HEK293 (cell line): ENCODE measurements around the gene HGF.

Source experiments
- HOXA7 ChIP-seq: sonication (generic); formaldehyde crosslinking; IDR thresholded peaks from 2 replicates; pipeline ENCODE4 v1.8.1; 2022; ENCODE audit warnings: missing genetic modification reagents, borderline replicate concordance
- IKZF3 ChIP-seq: fragments of 450-650 bp; IDR thresholded peaks from 2 replicates; pipeline ENCODE4 v1.5.0; 2018; ENCODE audit warnings: missing biosample characterization, mild to moderate bottlenecking, missing genetic modification characterization, moderate library complexity
- SETDB1 ChIP-seq: IDR thresholded peaks from one replicate; pipeline ENCODE4 v1.6.1; 2017; ENCODE audit warnings: mild to moderate bottlenecking, low read length, moderate library complexity, mixed read lengths; ENCODE audit not compliant: insufficient read length
- YY2 ChIP-seq: fragments of 450-650 bp; formaldehyde crosslinking; IDR thresholded peaks from 2 replicates; pipeline ENCODE4 v1.5.1; 2016; ENCODE audit warnings: missing biosample characterization, missing genetic modification characterization
- ZNF311 ChIP-seq: fragments of 450-650 bp; formaldehyde crosslinking; IDR thresholded peaks from 2 replicates; pipeline ENCODE4 v1.5.1; 2017; ENCODE audit warnings: missing biosample characterization, missing genetic modification characterization, borderline replicate concordance
- ZNF621 ChIP-seq: fragments of 450-650 bp; formaldehyde crosslinking; IDR thresholded peaks from 2 replicates; pipeline ENCODE4 v1.5.1; 2017; ENCODE audit warnings: missing biosample characterization, missing genetic modification characterization
- ZNF624 ChIP-seq: fragments of 450-650 bp; formaldehyde crosslinking; IDR thresholded peaks from 2 replicates; pipeline ENCODE4 v1.5.1; 2017; ENCODE audit warnings: missing biosample characterization, missing genetic modification characterization
- ZNF785 ChIP-seq: fragments of 450-650 bp; formaldehyde crosslinking; IDR thresholded peaks from 2 replicates; pipeline ENCODE4 v1.5.1; 2016; ENCODE audit warnings: missing biosample characterization, missing genetic modification characterization
- TF ChIP-seq, protein P1 (sequence below): fragments of 450-650 bp; formaldehyde crosslinking; IDR thresholded peaks from 2 replicates; pipeline ENCODE4 v1.5.1; 2016; ENCODE audit warnings: missing biosample characterization, missing genetic modification characterization
- TF ChIP-seq, protein P2 (sequence below): fragments of 450-650 bp; formaldehyde crosslinking; IDR thresholded peaks from 2 replicates; pipeline ENCODE4 v1.5.1; 2016; ENCODE audit warnings: missing biosample characterization, missing genetic modification characterization
- TF ChIP-seq, protein P3 (sequence below): fragments of 450-650 bp; formaldehyde crosslinking; IDR thresholded peaks from 2 replicates; pipeline ENCODE4 v1.5.1; 2017; ENCODE audit warnings: missing biosample characterization, mild to moderate bottlenecking, missing genetic modification characterization, moderate library complexity

DNA sequence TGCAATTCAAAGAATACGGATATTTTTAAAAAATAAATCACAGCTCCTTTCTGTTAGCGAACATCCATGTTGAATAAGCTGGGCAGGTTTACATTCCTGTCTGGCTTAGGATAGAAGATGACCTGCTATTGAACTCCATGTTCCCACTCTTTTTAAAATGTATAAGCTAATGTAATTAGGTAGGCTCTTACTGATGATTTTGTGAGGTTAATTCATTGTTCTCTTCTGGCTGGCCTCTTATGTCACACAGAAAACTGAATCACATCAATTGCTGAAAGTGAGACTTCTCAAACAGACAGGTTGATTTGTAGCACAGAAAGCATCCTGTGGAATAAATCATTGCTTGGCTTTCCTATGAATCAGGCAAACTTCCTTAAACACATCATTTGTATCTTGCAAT is 24.2 kb downstream of the HGF start:
- TF ChIP-seq ZNF624 (tag by site-specific recombination) (no peak), ZNF785 (tag by site-specific recombination) (no peak), YY2 (no peak), HOXA7 (no peak), SETDB1 (no peak), ZNF621 (tag by site-specific recombination) (no peak), ZNF311 (tag by site-specific recombination) (no peak), IKZF3 (no peak)
- TF ChIP-seq, protein P1, sequence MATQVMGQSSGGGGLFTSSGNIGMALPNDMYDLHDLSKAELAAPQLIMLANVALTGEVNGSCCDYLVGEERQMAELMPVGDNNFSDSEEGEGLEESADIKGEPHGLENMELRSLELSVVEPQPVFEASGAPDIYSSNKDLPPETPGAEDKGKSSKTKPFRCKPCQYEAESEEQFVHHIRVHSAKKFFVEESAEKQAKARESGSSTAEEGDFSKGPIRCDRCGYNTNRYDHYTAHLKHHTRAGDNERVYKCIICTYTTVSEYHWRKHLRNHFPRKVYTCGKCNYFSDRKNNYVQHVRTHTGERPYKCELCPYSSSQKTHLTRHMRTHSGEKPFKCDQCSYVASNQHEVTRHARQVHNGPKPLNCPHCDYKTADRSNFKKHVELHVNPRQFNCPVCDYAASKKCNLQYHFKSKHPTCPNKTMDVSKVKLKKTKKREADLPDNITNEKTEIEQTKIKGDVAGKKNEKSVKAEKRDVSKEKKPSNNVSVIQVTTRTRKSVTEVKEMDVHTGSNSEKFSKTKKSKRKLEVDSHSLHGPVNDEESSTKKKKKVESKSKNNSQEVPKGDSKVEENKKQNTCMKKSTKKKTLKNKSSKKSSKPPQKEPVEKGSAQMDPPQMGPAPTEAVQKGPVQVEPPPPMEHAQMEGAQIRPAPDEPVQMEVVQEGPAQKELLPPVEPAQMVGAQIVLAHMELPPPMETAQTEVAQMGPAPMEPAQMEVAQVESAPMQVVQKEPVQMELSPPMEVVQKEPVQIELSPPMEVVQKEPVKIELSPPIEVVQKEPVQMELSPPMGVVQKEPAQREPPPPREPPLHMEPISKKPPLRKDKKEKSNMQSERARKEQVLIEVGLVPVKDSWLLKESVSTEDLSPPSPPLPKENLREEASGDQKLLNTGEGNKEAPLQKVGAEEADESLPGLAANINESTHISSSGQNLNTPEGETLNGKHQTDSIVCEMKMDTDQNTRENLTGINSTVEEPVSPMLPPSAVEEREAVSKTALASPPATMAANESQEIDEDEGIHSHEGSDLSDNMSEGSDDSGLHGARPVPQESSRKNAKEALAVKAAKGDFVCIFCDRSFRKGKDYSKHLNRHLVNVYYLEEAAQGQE (tag by site-specific recombination) = no peak
- TF ChIP-seq, protein P2, sequence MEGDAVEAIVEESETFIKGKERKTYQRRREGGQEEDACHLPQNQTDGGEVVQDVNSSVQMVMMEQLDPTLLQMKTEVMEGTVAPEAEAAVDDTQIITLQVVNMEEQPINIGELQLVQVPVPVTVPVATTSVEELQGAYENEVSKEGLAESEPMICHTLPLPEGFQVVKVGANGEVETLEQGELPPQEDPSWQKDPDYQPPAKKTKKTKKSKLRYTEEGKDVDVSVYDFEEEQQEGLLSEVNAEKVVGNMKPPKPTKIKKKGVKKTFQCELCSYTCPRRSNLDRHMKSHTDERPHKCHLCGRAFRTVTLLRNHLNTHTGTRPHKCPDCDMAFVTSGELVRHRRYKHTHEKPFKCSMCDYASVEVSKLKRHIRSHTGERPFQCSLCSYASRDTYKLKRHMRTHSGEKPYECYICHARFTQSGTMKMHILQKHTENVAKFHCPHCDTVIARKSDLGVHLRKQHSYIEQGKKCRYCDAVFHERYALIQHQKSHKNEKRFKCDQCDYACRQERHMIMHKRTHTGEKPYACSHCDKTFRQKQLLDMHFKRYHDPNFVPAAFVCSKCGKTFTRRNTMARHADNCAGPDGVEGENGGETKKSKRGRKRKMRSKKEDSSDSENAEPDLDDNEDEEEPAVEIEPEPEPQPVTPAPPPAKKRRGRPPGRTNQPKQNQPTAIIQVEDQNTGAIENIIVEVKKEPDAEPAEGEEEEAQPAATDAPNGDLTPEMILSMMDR (tag by site-specific recombination) = no peak
- TF ChIP-seq, protein P3, sequence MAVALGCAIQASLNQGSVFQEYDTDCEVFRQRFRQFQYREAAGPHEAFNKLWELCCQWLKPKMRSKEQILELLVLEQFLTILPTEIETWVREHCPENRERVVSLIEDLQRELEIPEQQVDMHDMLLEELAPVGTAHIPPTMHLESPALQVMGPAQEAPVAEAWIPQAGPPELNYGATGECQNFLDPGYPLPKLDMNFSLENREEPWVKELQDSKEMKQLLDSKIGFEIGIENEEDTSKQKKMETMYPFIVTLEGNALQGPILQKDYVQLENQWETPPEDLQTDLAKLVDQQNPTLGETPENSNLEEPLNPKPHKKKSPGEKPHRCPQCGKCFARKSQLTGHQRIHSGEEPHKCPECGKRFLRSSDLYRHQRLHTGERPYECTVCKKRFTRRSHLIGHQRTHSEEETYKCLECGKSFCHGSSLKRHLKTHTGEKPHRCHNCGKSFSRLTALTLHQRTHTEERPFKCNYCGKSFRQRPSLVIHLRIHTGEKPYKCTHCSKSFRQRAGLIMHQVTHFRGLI (tag by site-specific recombination) = no peak
